PC-9 (cell line): ENCODE measurements around the gene MTHFSD.

Experiments
- CTCF ChIP-seq: fragments of 200-600 bp; sonication (generic); conservative IDR thresholded peaks from 2 replicates; pipeline ENCODE4 v1.6.1; 2017; ENCODE audit warnings: mixed run types, antibody characterized with exemption, mild to moderate bottlenecking, moderate library complexity
- EZH2 ChIP-seq: fragments of 200-600 bp; sonication (generic); IDR thresholded peaks from 2 replicates; pipeline ENCODE4 v1.8.0; 2017; ENCODE audit warnings: antibody characterized with exemption, low read depth

DNA sequence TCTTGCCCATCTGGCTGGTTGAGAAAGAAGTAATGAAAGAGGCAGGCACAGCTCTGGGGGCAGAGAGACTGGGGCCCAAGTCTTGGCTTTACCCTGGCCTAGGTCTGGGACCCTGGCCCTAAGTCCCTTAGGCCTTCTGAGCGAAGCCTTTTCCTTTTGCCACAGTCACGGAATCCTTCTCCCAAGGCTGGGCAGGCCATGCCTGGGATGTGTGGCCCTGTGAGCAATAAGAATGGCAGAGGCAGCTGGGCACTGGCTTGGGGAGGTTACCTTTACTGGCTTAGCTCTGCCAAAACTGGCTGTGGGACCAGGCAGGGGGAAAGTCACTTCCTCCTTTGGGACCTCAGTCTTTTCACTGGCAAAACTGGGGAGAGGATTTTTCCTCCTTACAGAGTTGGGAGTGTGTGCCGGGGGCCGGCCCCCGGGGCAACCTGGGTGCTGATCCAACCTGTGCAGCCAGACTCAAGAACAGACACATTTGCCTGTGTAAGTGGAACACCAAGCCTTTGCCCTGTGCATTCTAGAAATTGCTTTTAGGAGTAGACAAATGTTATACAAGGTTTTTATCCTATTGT is 31.8 kb downstream of the MTHFSD start:
- TF ChIP-seq CTCF (no peak), EZH2 (no peak)
